Stimulated activated CD4-positive, alpha-beta T cell treated with anti-CD3 and anti-CD28 coated beads, Interleukin-4, amount 100 ng/mL, for 48 hours (primary cell): ENCODE data around the gene LRRC14B.
A peak's percentile ranks its signal among the peaks of the same experiment; 100 is the strongest.

Experiments used
- DNase-seq, 2 donors: peaks; one replicate each; pipeline ENCODE4 v3.0.0-alpha.2; 2020; ENCODE audit warnings: low read depth in 2 of 2

LRRC14B gene

DNA sequence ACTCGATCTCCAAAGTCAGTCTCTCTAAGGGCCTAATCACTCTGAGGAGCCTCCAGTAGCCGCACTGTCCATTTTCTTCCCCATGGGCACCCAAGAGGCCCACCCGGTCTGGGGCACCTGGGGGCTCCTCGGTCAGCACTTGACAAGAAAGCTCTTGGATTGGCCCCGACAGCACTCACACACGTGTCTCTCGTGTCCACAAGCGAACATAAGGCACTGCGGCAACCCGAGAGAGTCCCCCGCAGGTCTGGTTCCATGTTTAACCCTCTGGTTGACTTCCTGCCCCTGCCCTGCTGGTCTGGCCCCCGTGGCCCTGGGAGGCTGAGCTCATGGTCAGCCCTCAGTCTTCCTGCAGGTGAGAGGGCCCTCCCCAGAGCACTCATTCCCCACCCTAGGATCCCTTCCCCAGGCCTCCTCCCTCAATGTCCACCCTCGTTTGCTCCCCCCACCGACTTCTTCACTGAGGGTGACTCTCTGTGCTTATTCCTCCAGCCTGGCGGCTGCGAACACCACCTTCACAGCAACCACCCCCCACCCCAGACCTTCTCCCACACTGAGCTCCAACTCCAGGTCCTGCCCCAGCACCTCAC is 16.3 kb upstream of the LRRC14B start:
- no peak for DNase-seq

DNA sequence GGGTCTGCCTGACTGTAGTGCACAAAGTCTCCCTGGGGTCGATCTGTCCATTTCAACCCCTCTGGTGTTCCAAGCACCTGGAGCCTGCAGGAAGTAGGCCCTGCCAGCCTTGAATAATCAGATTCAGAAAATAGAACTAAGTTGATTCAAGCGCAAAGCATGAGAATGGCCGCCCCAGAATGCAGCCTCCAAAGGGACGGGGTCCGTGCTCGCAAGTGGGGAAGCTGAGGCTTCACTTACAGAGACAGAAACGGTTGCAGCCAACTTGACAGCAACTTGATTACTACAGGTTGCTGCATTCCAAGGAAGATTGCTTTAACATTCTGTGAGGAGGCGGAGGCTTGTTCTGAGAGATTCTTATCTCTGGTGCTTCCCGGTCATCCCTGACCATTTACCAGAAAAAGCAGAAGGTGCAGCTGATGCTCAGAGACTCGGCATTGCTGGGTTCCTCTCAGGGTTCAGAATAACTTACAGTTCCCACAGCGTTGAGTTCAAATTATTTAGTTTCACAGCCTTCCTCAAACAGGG is 14.9 kb upstream of the LRRC14B start:
- no peak for DNase-seq

DNA sequence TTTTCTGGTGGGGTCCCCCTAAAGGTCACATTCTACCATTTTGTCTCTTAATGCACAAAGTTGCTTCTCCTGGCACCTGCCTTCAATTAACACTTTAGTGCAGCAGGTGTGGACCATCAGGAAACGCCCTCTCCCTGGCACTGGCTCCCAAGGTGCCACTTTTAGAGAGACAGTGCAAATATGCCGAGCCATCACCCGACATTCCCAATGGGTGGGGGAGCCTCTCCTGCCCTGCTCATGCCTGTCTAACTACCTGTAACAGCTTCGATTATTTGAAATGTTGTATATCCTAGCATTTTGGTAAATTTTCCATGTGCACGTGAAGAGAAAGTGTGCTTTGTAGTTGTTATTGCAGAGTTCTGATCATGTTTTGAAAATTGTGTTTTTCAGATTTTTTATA is 13.2 kb upstream of the LRRC14B start:
- no peak for DNase-seq

DNA sequence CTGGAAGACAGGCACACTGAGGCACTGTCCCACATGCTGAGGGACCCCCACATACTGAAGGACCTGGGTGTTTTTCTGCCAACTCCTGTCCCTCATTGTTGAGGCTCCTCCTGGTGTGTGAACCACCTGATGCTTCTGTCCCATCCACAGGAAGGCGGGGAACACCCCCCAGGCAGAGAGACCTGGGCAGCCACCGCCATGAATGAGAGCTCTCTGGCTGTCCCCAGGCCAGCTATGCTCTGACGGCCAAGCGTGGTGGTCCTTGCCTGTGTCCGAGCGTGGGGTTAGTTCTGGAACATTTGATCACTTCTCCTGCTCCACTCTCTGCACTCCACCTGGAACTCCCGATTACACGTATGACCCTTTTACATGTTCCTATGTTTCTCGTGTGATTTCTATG is 11.9 kb upstream of the LRRC14B start:
- DNase-seq = no peak

DNA sequence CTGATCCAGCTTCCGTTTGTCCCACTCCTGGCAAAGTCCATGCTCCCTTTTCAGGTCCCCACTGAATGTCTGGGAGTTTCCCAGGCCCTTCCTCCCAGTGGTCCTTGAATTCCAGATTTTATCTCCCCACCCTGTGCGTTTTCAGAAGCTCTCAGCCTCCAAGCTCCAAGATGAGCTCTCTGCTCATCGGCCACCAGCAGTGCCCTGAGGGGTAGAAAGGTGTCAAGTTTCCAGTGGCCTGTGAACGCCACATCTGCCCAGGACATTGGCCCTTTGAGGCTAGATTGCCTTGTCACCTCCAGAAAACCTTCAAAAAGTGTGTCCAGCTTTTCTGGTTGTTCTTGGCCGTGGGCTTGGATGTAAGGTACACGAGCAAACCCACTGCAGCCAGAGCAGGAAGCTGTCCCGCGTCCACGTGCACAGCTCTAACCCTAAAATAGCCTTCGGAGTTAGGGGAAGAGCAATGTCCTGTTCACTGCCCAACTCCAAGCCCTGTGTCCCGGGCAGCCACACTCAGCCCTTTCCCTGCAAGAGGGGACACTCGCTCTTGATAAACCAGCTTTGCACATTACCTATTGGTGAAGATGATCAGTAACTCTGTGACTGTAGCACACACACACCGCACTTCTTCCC is 10.9 kb upstream of the LRRC14B start:
- DNase-seq = no peak

DNA sequence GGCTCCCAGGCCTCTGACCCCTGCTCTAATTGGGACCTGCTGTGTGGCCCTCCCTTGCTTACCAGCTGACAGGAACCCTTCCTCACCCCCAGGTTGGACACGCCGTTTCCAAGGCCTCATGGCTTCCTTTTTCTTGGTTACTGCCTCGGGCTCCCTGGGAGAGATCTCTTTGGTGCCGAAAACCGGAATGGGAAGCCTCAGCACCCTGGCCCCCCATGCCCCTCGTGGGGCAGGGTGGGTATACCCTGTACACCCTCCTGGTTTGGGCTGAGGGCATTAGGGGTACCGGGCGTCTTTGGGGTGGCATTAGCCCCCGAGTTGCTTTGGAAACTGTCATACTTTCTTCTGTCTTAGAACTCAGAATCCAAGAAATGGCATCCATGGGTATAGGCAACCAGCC is 10.1 kb upstream of the LRRC14B start:
- no peak for DNase-seq

DNA sequence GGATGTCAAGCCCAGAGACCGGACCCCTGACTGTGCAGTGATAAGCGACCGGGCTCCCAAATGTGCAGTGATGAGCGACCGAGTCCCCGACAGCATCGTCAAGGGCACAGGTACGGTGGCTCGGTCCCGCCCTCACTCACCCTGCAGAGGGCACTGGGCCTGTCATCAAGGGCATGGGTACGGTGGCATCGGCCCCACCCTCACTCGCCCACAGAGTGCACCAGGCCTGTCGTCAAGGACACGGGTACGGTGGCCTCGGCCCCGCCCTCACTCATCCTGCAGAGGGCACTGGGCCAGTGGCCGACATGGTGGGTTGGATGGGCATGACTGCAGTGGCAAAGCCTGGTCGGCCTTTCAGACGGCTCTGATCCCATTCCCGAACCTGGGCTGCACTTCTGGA is 9.7 kb upstream of the LRRC14B start:
- DNase-seq = no peak

DNA sequence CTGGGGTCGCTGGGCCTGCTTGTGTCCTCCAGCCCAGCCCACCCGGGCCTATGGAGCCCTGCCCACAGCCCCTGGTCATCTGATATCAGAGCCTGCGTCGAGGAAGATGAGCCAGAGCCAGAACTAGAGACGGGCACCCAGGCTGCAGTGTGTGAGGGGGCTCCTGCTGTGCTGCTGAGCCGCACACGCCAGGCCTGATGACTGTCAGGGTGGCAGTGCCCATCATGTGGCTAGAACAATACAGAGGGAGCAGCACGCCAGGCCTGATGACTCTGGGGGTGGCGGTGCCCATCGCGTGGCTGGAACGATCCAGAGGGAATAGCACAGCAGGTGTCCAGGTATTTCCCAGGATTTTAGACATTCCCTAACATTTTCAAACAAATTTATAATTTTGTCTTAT is 9.2 kb upstream of the LRRC14B start:
- no peak for DNase-seq

DNA sequence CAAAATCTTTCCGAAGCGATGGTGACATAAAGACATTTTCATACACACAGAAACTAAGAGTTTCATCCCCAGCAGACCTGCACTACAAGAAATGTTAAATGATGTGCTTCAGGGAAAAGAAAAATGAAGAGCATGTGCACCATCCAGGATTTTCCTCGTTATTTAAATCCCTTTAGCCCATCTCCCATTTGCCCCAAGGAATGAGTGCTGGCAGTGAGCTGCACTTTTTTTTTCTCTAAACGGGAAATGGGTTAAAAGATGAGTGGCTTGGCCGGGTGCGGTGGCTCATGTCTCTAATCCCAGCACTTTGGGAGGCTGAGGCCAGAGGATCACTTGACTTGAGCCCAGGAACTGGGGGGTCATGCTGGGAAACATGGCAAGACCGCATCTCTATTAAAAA is 6.8 kb upstream of the LRRC14B start:
- DNase-seq = no peak

DNA sequence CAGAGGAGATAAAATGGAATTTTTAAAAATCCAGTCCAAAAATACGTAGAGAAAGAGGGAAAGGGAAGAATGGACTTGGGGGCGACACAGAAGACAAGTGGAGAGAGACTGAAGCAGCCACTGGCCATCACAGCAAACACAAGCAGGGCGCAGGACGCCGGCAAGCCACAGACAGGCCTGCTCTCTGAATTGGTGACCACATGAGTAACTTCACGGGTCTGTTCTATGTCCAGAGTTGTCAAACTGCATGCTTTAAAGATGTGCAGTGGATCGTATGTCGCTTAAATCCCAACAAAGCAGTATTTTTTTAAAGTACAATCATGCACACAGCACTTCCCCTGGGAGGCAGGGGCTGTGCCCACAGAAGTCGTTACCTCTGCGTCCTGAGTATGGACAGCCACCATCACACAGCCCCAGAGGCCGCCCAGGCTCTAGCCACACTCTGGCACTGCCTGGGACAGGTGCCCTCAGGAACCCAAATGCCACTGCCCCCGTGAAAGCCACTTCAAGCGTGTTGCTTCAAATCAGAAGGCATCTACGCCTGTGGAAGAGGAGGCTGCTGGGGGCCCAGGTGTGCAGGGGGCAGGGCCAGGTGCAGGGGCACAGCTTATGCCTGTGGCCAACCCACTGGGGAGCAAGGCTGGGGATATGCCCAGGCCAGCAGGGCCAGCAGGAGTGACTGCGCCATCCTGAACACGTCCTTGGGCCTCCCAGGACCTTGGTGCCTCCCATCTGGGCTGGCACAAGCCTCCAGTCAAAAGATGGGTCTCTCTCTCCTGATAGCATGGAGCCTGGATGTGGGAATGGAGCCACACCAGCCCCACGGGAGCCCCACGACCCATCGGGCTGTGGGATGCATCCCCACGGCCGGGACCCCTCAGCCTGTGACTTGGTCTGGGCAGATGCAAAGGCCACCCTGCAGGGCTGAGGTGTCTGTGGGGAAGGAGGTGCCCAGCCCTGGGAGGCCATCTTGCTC is 5.9 kb upstream of the LRRC14B start:
- DNase-seq = no peak

DNA sequence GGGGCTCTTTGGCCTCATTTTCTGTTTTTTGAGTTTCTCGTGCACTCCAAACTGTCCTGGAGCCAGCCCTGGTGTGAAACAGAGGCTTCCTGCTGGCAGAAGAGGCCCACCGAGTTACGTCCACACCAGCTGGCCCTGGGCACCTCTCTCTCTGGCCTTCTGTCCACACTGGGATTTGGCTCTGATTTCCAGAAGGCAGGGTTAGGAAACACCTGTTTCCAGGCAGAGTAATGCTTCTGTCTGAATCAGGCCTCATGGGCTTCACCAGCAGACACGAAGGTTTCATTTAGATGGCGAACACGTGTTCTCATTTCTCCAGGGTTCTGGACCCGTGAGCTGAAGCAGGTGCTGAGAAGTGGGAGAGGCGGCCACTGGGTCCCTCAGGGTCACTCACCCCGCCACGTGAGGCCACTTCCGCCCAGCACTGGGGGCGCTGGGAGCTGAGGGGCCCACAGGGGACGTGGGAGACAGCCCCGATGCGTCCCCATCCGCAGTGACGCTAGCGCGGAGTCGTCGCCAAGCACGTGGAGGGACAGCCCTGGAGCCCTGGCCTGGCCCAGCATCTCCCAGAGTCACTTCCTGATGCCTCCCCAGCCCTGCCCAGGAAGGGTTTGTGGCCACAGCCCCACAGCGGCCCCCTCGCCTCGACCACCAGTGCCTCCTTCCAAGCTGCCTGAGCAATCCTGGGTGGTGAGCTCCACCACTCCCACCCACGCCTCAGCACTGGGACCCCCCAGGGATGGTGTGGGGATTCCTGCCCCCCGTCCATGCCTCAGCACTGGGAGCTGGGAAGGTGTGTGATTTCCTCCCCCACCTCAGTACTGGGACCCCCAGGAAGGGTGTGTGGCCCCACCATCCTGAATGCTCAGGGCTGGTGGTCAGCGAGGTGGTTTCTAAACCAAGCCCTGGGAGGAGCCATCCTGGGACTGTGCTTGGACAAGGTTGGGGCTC is 4.9 kb upstream of the LRRC14B start:
- no peak for DNase-seq

DNA sequence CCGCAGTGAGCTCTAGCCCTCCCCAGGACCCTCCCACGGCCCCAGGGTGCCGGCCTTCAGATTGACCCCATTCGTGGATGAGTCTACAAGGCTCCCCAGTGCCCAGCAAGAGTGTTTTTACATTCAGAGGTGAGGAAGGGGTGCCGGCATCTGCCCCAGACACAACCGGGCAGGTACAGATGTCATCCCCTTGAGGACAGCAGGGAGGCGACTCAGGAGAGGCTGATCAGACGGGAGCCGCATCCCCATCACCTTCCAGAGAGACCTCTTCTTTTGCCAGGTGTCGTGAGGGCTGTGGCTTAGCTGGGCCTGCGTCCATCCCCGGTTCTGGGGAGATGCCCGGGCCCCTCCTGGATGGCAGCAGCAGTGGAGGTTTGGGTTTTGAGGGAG is 4.3 kb upstream of the LRRC14B start:
- DNase-seq = no peak

DNA sequence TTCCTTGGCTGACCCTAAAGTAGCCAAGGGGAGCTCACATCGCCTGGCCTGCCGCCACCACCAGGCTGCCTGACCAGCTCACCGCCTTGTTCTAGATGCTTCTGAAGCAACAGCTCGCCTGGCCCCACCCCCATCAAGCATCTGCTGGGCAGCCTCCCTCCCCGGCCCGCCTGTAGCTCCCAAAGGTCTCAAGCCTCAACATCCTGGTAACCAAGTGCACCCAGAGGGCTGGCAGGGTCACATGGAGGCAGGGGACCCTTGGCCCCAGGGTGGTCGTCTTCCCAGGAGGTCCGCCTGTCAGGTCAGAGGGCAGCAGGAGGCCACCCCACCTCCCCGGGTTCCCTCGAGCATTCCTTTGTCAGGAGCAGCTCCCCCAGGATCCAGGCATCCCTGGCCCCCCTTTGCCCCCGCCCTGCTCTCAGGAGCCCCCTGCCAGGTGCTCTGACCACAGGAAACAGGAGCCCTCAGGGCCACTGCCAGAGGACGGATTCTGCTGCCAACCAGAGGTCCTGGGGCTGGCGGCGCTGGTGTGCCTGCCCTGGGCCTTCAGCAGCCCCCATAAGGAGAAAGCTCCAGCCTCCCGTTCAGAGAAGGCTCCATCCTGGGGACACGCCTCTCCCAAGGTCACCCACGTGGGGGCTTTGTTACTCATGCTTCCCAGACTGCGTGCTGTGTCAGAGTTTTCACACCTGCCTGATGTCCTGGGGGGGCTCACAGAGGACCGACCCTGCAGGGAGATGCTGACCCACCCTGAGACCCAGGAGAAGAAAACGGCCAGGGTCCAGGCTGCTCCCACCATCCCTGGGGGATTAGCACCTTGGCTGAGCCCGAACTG is 3.5 kb upstream of the LRRC14B start:
- DNase-seq = no peak

DNA sequence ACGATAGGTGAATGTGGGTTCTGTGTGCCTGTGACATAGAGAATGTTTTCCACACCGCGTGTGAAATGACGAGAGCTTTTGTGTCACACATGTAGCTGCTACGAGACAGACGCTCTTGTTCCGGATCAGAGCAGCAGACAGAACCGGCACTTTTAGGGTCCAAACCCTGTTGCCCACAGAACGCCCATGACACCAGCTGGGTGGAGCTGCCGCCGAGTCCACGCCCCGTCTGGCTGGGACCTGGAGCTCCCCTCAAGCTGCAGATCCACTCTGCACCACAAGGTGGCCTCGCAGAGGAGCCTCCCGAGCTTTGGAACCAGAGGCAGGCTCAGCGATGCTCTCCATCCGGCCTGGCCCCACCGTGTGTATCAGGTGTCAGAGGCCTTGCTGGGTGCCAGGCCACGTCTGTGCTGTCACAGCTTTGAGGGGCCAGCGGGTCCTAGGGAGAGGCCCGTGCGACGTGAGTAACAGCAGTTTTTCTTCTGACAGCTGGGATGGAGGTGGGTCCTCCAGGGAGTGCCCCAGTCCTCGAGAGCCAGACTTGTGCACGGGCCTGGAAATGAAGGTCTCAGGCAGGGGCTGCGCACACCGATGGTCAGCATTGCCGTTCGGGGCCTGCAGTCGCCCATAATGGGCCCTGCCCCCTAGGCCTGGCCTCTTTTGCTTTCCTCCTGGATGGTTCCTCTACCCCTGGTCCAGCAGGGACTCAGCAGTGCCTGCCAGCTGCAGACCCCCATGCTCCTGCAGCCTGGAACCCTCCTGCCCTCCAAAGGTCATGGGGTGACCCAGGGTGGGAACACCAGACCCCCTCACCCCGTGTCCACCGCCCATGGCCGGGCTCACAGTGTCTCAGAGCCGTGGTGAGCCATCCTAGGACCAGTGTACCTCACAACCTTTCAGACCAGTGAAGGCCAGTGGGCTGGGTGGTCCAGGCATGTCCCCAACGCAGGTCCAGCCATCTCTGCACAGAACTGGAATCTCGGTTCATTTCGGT is 2.5 kb upstream of the LRRC14B start:
- peak; percentile 84 to 86 for DNase-seq

DNA sequence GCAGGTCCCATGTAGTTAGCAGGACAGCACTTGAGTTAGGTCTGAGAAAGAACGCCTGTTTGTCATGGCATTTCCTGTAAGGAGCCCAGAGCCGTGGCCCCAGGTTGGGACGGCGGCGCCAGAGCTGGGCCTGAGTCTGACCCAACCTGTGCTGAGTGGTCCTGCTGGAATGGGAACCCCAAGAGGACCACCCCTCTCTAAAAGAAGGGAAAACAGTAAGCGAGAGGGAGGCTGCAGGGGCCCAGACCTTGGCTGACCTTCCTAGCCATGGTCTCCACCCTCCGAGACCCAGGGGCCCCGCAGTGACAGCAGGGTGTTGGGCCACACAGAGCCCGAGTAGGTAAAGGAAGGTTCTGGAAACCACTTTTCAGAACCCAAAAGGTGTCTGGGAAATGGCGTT is 1.8 kb upstream of the LRRC14B start:
- DNase-seq = no peak

DNA sequence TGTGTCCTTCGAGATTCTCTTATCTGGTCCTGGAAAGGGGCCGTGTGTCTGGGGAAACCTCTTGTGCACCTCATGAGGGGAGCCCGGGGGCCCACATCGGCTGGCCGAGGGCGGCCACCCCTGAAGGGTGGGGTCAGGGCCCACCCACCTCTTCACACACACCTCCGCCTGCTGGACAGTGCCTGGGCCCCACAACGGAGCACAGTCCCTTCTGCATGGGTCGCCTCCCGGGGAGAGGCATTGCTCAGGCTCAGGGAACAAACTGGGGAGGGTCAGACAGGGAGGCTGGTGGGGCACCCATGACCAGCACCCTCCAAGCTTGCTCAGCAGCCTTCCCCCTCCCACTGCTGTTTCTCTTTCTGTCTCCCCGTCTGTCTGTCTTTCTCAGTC is 1.3 kb upstream of the LRRC14B start:
- no peak for DNase-seq

DNA sequence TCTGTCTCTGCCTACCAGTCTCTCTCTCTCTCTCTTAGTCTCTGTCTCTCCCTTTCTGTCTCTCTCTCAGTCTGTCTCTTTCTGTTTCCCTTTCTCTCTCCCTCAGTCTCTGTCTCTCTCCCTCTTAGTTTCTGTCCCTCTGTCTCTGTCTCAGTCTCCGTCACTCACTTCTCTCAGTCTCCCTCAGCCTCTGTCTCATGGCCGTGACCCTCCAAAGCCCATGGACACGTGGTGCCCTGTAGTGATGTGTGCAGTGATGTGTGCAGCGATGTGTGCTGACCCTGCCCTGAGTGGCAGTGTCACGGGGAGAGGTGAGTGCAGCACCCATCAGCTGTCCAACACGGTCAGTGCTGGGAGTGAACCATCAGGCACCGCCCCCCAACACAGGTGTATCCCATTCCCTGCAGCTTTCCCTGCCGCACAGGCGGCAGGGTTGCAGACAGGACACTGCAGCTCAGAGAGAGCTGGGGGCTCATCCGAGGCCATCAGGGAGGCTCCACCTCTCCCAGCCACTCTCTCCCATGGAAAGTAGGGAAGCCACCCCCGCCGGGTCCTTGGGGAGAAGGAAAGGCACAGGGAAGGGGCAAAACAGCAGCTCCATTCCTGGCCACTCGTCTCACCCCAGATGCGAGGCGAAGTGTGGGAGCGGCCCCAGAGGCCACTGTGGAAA is 794 bp upstream of the LRRC14B start:
- no peak for DNase-seq

DNA sequence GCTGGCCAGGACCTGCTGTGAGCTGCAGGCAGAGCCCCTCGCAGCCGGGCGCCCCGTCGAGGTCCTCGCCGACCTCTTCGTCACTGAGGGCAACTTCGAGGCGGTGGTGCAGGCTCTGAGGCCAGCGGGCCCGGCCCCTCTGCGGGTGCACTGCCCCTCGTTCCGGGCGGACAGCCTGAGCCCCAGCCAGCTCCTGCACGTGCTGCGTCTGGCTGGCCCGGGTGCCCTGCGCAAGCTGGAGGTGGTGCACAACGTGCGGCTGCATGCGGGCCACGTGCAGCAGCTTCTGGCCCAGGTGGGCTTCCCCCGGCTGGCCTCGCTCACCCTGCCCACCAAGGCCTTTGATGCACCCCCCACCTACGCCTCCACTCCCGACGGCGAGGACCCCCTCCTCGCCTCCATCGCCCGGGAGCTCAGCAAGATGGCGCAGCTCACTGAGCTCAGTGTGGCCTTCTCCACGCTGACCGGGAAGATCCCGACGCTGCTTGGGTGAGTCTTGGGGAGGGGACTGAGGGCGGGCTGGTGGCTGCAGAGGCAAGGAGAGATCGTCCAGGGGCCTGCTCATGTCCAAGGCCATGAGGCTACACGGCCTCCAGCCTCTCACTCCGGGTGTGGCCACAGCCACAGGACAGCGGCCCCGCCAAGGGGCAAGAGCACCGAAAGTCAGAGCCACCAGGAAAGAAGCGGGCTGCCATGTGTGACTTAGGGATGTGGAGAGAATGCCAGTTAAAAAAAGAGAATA is 825 bp downstream of the LRRC14B start:
- no peak for DNase-seq
